PFSK-1 (cell line): ENCODE results near the gene ACAA2.

ENCODE experiments used
- FOXP2 ChIP-seq: optimal IDR thresholded peaks from 2 replicates; pipeline ENCODE3; 2011; ENCODE audit warnings: borderline replicate concordance, control low read depth, inconsistent platforms; ENCODE audit not compliant: insufficient read depth; ENCODE audit errors: extremely low read length, extremely low read depth
- POLR2AphosphoS5 ChIP-seq: IDR thresholded peaks from 2 replicates; pipeline ENCODE4 v1.6.1; 2012; ENCODE audit warnings: low read depth, mild to moderate bottlenecking, control low read depth, low read length, moderate library complexity
- SIN3A ChIP-seq: IDR thresholded peaks from 2 replicates; pipeline ENCODE4 v1.6.1; 2012; ENCODE audit warnings: mild to moderate bottlenecking, low read length, moderate library complexity, borderline replicate concordance; ENCODE audit not compliant: insufficient read depth
- TAF1 ChIP-seq: IDR thresholded peaks from 2 replicates; pipeline ENCODE4 v1.6.1; 2012; ENCODE audit warnings: low read length, control low read depth, borderline replicate concordance; ENCODE audit not compliant: insufficient read depth
- TF ChIP-seq, protein P1 (sequence below), 2 experiments: IDR thresholded peaks; 2 replicates each; pipeline versions ENCODE4 v1.6.1 to v1.8.0; 2011 to 2012; ENCODE audit warnings: low read depth in 2 of 2, low read length in 2 of 2, control low read depth in 1 of 2, inconsistent platforms in 1 of 2, mild to moderate bottlenecking in 1 of 2, moderate library complexity in 1 of 2; ENCODE audit not compliant: insufficient read depth in 1 of 2

Gene ACAA2

DNA sequence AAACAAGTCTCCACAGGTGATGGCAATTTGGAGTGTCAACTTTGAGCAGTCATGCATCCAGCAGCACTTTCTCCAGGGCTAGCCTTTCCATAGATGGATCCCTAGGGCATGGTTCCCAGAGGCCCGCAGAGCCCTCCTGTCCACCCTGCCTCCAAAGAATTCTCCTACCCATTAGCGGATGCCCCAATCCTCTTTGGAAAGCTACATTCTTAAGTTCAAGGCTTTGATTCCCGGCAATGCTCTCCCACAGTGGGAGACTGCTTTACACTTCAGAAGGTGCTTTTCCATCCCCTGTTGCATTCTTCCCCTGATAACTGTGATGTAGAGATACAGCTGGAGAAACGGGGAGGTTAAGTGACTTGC, 61.3 kb downstream of the ACAA2 start:
- TF ChIP-seq TAF1 (no peak), POLR2AphosphoS5 (no peak), SIN3A (no peak)
- TF ChIP-seq, protein P1, sequence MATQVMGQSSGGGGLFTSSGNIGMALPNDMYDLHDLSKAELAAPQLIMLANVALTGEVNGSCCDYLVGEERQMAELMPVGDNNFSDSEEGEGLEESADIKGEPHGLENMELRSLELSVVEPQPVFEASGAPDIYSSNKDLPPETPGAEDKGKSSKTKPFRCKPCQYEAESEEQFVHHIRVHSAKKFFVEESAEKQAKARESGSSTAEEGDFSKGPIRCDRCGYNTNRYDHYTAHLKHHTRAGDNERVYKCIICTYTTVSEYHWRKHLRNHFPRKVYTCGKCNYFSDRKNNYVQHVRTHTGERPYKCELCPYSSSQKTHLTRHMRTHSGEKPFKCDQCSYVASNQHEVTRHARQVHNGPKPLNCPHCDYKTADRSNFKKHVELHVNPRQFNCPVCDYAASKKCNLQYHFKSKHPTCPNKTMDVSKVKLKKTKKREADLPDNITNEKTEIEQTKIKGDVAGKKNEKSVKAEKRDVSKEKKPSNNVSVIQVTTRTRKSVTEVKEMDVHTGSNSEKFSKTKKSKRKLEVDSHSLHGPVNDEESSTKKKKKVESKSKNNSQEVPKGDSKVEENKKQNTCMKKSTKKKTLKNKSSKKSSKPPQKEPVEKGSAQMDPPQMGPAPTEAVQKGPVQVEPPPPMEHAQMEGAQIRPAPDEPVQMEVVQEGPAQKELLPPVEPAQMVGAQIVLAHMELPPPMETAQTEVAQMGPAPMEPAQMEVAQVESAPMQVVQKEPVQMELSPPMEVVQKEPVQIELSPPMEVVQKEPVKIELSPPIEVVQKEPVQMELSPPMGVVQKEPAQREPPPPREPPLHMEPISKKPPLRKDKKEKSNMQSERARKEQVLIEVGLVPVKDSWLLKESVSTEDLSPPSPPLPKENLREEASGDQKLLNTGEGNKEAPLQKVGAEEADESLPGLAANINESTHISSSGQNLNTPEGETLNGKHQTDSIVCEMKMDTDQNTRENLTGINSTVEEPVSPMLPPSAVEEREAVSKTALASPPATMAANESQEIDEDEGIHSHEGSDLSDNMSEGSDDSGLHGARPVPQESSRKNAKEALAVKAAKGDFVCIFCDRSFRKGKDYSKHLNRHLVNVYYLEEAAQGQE (IDR thresholded peaks at IDR 0.05; ENCODE audit: insufficient read depth in 1 of 2, low read depth in 2 of 2, low read length in 2 of 2) = no peak

DNA sequence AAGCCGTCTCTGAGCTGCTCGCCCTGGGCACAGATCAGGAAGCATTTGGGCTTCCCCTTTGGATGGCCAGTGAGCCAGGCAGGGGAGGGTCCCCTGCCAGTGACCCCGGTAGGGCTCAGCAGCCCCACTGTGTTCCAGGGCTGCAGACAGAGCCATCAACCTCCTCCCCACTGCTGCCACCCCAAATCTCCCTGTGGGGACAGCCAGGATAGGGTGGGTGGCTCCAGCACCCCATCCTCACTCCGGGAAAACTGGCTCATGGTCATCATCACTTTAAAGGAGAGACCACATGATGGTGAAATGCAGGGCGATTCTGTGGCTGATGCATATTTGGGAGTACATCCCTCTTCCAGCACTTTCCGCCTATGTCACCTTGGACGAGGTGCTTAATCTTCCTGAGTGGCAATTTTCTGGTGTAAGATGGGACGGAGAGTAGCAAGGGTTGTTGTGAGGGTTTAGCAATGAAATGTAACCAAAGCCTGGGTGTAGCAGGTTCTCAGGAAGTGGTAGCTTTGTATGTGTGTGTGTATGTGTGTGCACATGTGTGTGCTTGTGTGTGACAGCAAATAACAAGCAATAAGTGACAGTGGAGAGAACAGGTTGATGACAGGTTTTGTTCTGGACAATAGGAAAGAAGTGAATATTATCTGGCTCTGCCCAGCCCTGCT, 61.8 kb downstream of the ACAA2 start:
- no peak for TF ChIP-seq TAF1
- TF ChIP-seq FOXP2 = no peak
- TF ChIP-seq POLR2AphosphoS5 = no peak
- no peak for TF ChIP-seq SIN3A
- TF ChIP-seq, protein P1 (IDR thresholded peaks at IDR 0.05; ENCODE audit: insufficient read depth in 1 of 2, low read depth in 2 of 2, low read length in 2 of 2) = no peak

DNA sequence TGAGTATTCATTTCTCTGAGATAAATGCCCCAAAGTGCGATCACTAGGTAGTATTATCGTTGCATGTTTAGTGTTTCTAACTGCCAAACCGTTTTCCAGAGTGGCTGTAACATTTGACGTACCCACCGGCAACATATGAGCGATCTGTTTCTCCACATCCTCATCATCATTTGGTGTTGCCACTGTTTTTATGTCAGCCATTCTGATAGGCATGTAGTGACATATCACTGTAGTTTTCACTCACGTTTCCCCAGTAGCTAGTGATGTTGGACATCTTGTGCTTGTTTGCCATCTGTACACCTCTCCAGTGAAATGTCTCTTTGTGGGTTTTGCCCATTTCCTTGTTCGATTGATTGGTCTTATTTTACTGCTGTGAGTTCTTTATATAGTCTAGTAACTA, 63.8 kb downstream of the ACAA2 start:
- no peak for TF ChIP-seq SIN3A
- no peak for TF ChIP-seq POLR2AphosphoS5
- no peak for TF ChIP-seq TAF1
- TF ChIP-seq, protein P1 (IDR thresholded peaks at IDR 0.05; ENCODE audit: insufficient read depth in 1 of 2, low read depth in 2 of 2, low read length in 2 of 2) = no peak
- no peak for TF ChIP-seq FOXP2

DNA sequence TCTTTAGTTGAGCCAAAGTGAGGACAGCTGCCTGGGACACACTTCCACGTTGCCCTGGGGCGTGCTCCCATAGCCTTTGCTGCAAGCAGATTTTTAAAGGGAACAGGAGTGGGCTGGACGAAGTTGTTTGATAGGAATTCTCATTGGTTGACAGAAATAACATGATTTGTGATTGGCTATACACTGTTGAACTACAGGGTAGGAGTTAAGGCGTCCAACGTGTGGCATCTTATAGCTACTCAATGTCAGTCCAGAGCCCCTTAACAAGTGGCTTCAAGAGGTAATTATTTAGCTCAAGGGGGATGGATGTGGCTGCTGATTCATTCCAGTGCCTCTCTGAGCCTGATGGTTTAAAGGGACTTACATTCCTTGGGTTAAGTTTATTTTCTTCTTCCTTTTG, 65.5 kb downstream of the ACAA2 start:
- TF ChIP-seq POLR2AphosphoS5 (no peak), SIN3A (peak; percentile 52; the same call in 1 of the 2 replicates)

DNA sequence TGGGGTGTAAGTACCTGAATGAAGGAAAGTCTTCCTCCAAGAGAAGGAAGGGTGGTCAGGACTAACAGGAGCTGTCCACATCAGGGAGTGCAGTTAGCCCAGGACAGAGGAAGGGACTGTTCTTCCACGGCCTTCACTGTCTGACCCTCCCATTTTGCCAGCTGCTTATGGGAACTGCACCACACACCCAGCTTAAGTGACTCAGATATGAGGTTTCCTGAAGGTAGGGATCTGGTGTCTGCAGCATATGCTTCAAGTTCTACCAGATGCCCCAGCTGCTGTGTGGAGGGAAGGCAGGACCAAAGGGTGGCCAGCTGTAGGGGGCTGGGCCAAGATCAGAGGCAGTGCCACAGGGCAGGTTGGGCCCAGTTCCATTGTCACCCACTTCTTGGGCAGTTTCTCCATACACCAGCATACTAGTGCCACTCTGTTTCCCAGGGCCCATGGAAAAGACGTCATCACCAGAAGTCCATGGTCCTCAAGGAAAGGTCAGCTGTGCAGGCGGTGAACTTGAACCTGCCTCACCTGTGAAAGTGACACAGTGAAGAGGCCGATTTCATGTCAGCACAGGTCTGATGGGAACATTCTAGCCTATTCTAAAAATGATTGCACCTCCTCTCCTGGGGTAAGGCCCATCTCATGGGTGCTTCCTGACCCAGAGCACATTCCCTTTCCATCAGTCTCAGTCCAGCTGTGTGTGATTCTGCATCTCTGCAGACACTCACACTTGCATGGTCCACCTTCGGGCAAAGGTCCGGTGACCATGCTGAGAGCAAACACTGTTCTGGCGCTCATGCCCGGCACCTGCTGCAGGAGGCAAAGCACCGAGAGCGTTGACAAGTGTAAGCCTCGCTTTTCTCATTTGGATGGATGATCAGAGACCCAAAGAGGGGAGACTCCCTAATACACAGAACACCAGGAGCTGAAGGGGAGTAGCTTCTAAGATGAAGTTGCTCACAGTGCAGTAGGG, 68.0 kb downstream of the ACAA2 start:
- TF ChIP-seq POLR2AphosphoS5 (no peak), SIN3A (no peak), FOXP2 (no peak), TAF1 (no peak)
- TF ChIP-seq, protein P1 (IDR thresholded peaks at IDR 0.05; ENCODE audit: insufficient read depth in 1 of 2, low read depth in 2 of 2, low read length in 2 of 2) = peak in 1 of 2 experiments; percentile 48; a peak in 1 of 4 replicates
